ENCODE results near the gene ERAP2. TPM values are rescaled to one million over a fixed set of nuclear protein-coding genes. Genes with fewer than 3 reads are reported as not detected.

Gene ERAP2
- total RNA-seq, 2 experiments from 2014 or later: 122 to 138 TPM

GRCh38 chr5:96881511-96882115, 5.3 kb downstream of the ERAP2 start:
- Mint-ChIP-seq H3K27ac (peak overlapping the region; percentile 39), H3K27me3 (no peaks in the 10 kb centered on the region), H3K36me3 (ENCODE audit: low read depth) (peaks cover 74% of the 10 kb centered on the region), H3K9me3 (no peaks in the 10 kb centered on the region), H3K4me1 (peaks cover 79% of the 10 kb centered on the region), H3K4me3 (peak overlapping the region; percentile 59)
- DNase-seq: no peak
- CTCF ChIA-PET: interaction anchor here (0.9 to 2.7 kb wide), 6 partner anchors 10 to 74 kb away, joined by 3 to 10 read pairs (median 5); partner anchors contain the start of gene ERAP1
- POLR2A ChIA-PET: no interaction called here

DNA sequence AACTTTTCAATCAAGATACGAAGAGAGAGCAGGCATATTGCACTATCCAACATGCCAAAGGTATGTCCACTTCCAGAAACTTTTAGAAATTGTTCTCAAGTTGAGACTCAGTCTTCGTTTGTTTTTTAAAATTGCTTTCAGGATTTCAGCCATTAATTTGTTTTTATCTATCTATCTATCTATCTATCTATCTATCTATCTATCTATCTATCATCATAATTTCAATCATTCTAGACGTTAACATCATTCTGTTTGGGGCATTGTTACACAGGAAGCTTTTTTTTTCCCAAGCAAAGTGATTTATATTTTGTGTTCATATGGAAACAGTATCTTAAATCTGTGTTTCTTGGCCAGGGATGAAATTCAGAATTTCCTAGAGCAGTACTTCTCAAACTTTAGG, 7.6 kb downstream of the ERAP2 start:
- H3K9me3 Mint-ChIP-seq: no peaks in the 10 kb centered on the region

DNA sequence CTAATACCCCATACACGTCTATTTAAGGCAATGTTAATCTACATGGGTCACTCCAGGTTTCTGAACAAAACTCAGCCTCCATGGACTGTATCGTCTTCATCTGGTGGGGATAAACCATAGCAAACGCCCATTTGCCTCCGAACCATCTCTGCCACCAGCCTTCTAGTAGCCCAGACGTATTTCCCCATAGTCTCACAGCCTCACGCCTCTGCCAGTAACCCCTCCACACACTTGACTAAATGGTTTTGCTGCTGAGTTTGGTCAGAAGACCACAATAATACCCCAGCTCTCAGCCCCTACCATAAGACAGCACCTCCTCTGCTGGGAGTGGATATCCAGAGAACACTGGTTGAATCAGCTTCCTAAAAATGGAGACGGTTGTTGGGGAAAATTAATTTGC, 8.7 kb downstream of the ERAP2 start:
- Mint-ChIP-seq H3K4me3 (peak overlapping the region; percentile 48), H3K36me3 (ENCODE audit: low read depth) (peaks cover 86% of the 10 kb centered on the region), H3K4me1 (peaks cover 80% of the 10 kb centered on the region), H3K27me3 (no peaks in the 10 kb centered on the region), H3K9me3 (no peaks in the 10 kb centered on the region), H3K27ac (peak overlapping the region; percentile 91)
- ChIA-PET CTCF (interaction anchor here (0.8 to 2.6 kb wide), 7 partner anchors 8 to 165 kb away, joined by 3 to 8 read pairs (median 5); partner anchors contain the start of gene ERAP2), POLR2A (interaction anchor here (0.6 to 1.4 kb wide), 3 partner anchors 8 to 82 kb away, joined by 3 to 4 read pairs (median 3); partner anchors contain the start of gene ERAP1)
- no peak for DNase-seq

More for the DNA sequence above, 7.6 kb downstream of the ERAP2 start:
- H3K27ac Mint-ChIP-seq: peak overlapping the region; percentile 54
- DNase-seq: no peak
- CTCF ChIA-PET: interaction anchor here (0.6 to 2.7 kb wide), 5 partner anchors 13 to 61 kb away, joined by 3 to 10 read pairs (median 5); no protein-coding TSS in a partner anchor
- peaks cover 83% of the 10 kb centered on the region for H3K4me1 Mint-ChIP-seq
- peak overlapping the region; percentile 15 for H3K4me3 Mint-ChIP-seq
- peaks cover 83% of the 10 kb centered on the region for H3K36me3 Mint-ChIP-seq (ENCODE audit: low read depth)
- POLR2A ChIA-PET: interaction anchor here (0.6 kb wide), 1 partner anchor 1271 kb away, joined by 3 read pairs; no protein-coding TSS in a partner anchor
- H3K27me3 Mint-ChIP-seq: no peaks in the 10 kb centered on the region

- POLR2A ChIA-PET: interaction anchor here (0.6 to 1.4 kb wide), 2 partner anchors 9 to 78 kb away, joined by 3 to 4 read pairs; partner anchors contain the start of gene ERAP1
- Mint-ChIP-seq H3K27me3 (no peaks in the 10 kb centered on the region), H3K9me3 (no peaks in the 10 kb centered on the region), H3K27ac (peak overlapping the region; percentile 91), H3K4me1 (peaks cover 74% of the 10 kb centered on the region), H3K4me3 (peak overlapping the region; percentile 48), H3K36me3 (ENCODE audit: low read depth) (peaks cover 85% of the 10 kb centered on the region)
- CTCF ChIA-PET: interaction anchor here (0.8 to 1.4 kb wide), 4 partner anchors 9 to 165 kb away, joined by 3 to 6 read pairs (median 4); partner anchors contain the start of gene ERAP2
- peak; percentile 63 for DNase-seq
These were observed 9.4 kb downstream of the ERAP2 start for GRCh38 chr5:96885518-96886338.

DNA sequence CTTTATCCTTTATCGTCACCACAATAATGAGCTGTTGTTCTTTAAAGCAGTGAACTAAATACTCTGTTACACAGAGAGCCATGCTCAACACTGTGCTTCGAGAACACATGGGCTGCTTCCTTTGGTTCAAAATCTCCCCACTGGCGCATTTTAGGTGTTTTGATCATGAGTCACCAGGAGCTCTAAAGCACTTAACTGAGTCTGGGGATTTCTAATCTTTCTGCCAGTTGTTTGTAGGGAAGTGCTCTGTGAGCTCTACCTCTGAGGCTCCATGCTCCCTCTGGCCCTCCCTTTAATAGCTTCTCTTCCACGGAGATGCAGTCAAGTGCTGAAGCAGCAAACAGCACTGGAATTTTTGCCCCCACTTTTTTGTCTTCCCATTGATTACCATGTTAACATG, 17.0 kb downstream of the ERAP2 start:
- DNase-seq: no peak
- Mint-ChIP-seq H3K27ac (peak overlapping the region; percentile 5), H3K4me3 (no peak overlapping the region), H3K9me3 (no peaks in the 10 kb centered on the region), H3K27me3 (no peaks in the 10 kb centered on the region), H3K4me1 (peaks cover 57% of the 10 kb centered on the region), H3K36me3 (ENCODE audit: low read depth) (peaks cover 73% of the 10 kb centered on the region)
- CTCF ChIA-PET: interaction anchor here (1.3 to 2.0 kb wide), 3 partner anchors 16 to 24 kb away, joined by 4 to 5 read pairs (median 4); no protein-coding TSS in a partner anchor
- POLR2A ChIA-PET: interaction anchor here (0.6 kb wide), 1 partner anchor 13 kb away, joined by 3 read pairs; no protein-coding TSS in a partner anchor

DNA sequence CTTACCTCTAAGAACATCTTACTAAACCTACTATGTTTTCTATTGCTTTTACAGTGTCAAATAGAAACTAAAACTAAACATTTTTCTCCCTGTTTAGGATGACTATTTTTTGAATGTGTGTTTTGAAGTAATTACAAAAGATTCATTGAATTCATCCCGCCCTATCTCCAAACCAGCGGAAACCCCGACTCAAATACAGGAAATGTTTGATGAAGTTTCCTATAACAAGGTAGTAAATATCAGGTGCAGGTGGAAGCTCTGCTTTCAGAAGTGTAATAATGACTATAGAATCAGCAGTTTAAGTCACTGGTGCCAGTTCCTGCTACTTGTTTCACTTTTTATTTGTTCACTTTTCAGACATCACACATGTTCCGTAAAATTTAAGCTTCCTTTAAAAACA, 20.0 kb downstream of the ERAP2 start:
- Mint-ChIP-seq H3K27me3 (no peaks in the 10 kb centered on the region), H3K27ac (peak overlapping the region; percentile 89), H3K4me3 (peak overlapping the region; percentile 71), H3K36me3 (ENCODE audit: low read depth) (peaks cover 72% of the 10 kb centered on the region), H3K9me3 (no peaks in the 10 kb centered on the region), H3K4me1 (peaks cover 47% of the 10 kb centered on the region)
- peak; percentile 64 for DNase-seq
- CTCF ChIA-PET: interaction anchor here (0.6 to 2.6 kb wide), 7 partner anchors 13 to 110 kb away, joined by 3 to 12 read pairs (median 3); partner anchors contain the start of gene LNPEP
- POLR2A ChIA-PET: interaction anchor here (0.7 to 0.8 kb wide), 2 partner anchors 25 to 329 kb away, joined by 3 to 6 read pairs; no protein-coding TSS in a partner anchor

- Mint-ChIP-seq H3K4me1 (peaks cover 47% of the 10 kb centered on the region), H3K9me3 (no peaks in the 10 kb centered on the region), H3K27ac (peak overlapping the region; percentile 89), H3K36me3 (ENCODE audit: low read depth) (peaks cover 77% of the 10 kb centered on the region), H3K27me3 (no peaks in the 10 kb centered on the region), H3K4me3 (peak overlapping the region; percentile 71)
- POLR2A ChIA-PET: interaction anchor here (0.7 to 0.8 kb wide), 2 partner anchors 26 to 330 kb away, joined by 3 to 6 read pairs; no protein-coding TSS in a partner anchor
- no peak for DNase-seq
- CTCF ChIA-PET: interaction anchor here (0.7 to 2.6 kb wide), 5 partner anchors 12 to 110 kb away, joined by 3 to 12 read pairs (median 3); partner anchors contain the start of gene LNPEP
These were observed 20.5 kb downstream of the ERAP2 start for GRCh38 chr5:96896806-96897205.

DNA sequence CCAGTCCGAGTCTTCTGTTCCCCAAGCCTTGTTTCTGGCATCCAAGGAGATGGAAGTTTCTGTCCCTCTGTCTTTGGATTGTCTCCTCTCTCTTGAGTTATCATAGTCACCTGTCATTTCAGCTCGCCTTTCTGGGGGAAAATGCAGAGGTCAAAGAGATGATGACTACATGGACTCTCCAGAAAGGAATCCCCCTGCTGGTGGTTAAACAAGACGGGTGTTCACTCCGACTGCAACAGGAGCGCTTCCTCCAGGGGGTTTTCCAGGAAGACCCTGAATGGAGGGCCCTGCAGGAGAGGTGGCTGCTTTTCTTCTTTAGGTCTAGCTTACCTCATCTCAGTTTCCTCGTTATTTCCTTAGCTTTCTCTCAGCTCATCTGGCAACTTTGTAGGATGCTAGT, 25.1 kb downstream of the ERAP2 start:
- Mint-ChIP-seq H3K9me3 (no peaks in the 10 kb centered on the region), H3K27me3 (no peaks in the 10 kb centered on the region), H3K27ac (no peak overlapping the region)

GRCh38 chr5:96901841-96902240, 25.5 kb downstream of the ERAP2 start:
- ChIA-PET POLR2A (no interaction called here), CTCF (interaction anchor here (2.0 kb wide), 1 partner anchor 20 kb away, joined by 7 read pairs; no protein-coding TSS in a partner anchor)
- H3K4me1 Mint-ChIP-seq: peaks cover 18% of the 10 kb centered on the region
- no peak overlapping the region for H3K4me3 Mint-ChIP-seq
- H3K9me3 Mint-ChIP-seq: no peaks in the 10 kb centered on the region
- no peak overlapping the region for H3K27ac Mint-ChIP-seq
- H3K36me3 Mint-ChIP-seq (ENCODE audit: low read depth): peaks cover 74% of the 10 kb centered on the region
- H3K27me3 Mint-ChIP-seq: no peaks in the 10 kb centered on the region
- DNase-seq: no peak

More for the DNA sequence above, 25.1 kb downstream of the ERAP2 start:
- H3K4me3 Mint-ChIP-seq: no peak overlapping the region
- peaks cover 23% of the 10 kb centered on the region for H3K4me1 Mint-ChIP-seq
- ChIA-PET CTCF (interaction anchor here (0.6 to 2.0 kb wide), 2 partner anchors 11 to 19 kb away, joined by 3 to 7 read pairs; no protein-coding TSS in a partner anchor), POLR2A (no interaction called here)
- no peak for DNase-seq
- peaks cover 77% of the 10 kb centered on the region for H3K36me3 Mint-ChIP-seq (ENCODE audit: low read depth)

- H3K27ac Mint-ChIP-seq: no peak overlapping the region
- peaks cover 10% of the 10 kb centered on the region for H3K4me1 Mint-ChIP-seq
- H3K9me3 Mint-ChIP-seq: no peaks in the 10 kb centered on the region
- H3K36me3 Mint-ChIP-seq (ENCODE audit: low read depth): peaks cover 67% of the 10 kb centered on the region
- H3K27me3 Mint-ChIP-seq: no peaks in the 10 kb centered on the region
- CTCF ChIA-PET: interaction anchor here (1.6 kb wide), 2 partner anchors 11 to 17 kb away, joined by 4 to 5 read pairs; no protein-coding TSS in a partner anchor
- DNase-seq: no peak
- POLR2A ChIA-PET: no interaction called here
- no peak overlapping the region for H3K4me3 Mint-ChIP-seq
These were observed 26.6 kb downstream of the ERAP2 start for GRCh38 chr5:96902876-96903275.

GRCh38 chr5:96903300-96903699, 27.0 kb downstream of the ERAP2 start:
- CTCF ChIA-PET: interaction anchor here (1.6 kb wide), 2 partner anchors 10 to 18 kb away, joined by 4 to 5 read pairs; no protein-coding TSS in a partner anchor
- POLR2A ChIA-PET: no interaction called here
- Mint-ChIP-seq H3K36me3 (ENCODE audit: low read depth) (peaks cover 71% of the 10 kb centered on the region), H3K4me3 (no peak overlapping the region), H3K27me3 (no peaks in the 10 kb centered on the region), H3K27ac (no peak overlapping the region), H3K9me3 (no peaks in the 10 kb centered on the region), H3K4me1 (peaks cover 10% of the 10 kb centered on the region)
- no peak for DNase-seq
